DOHH2 (cell line): ENCODE data around the gene TMEM9B.

ENCODE experiments used
- H3F3A ChIP-seq: fragments of 200-600 bp; sonication (generic), shearing (Covaris generic); 2 replicates; pipeline ENCODE4 v1.6.0; 2016; ENCODE audit warnings: antibody characterized with exemption, mild to moderate bottlenecking; ENCODE audit not compliant: control insufficient read depth, insufficient read depth
- H3K27ac ChIP-seq: fragments of 200-600 bp; sonication (generic); 2 replicates; pipeline ENCODE4 v1.5.1; 2014; ENCODE audit warnings: low read depth, mild to moderate bottlenecking, low read length, moderate library complexity
- H3K27me3 ChIP-seq: fragments of 200-600 bp; sonication (generic); 2 replicates; pipeline ENCODE4 v1.6.1; 2014; ENCODE audit warnings: mild to moderate bottlenecking, low read length, mixed read lengths; ENCODE audit not compliant: control insufficient read depth
- H3K36me3 ChIP-seq: fragments of 200-600 bp; sonication (generic); 2 replicates; pipeline ENCODE4 v1.6.1; 2014; ENCODE audit warnings: mild to moderate bottlenecking, low read length, moderate library complexity, mixed read lengths; ENCODE audit not compliant: control insufficient read depth
- H3K4me1 ChIP-seq: fragments of 200-600 bp; sonication (generic); 2 replicates; pipeline ENCODE4 v1.6.1; 2014; ENCODE audit warnings: mild to moderate bottlenecking, low read length, mixed read lengths; ENCODE audit not compliant: control insufficient read depth
- H3K4me2 ChIP-seq: fragments of 200-600 bp; sonication (generic); 2 replicates; pipeline ENCODE4 v1.6.0; 2014; ENCODE audit warnings: mild to moderate bottlenecking, low read length, moderate library complexity
- H3K4me3 ChIP-seq: fragments of 200-600 bp; sonication (generic); 2 replicates; pipeline ENCODE4 v1.5.1; 2014; ENCODE audit warnings: mild to moderate bottlenecking, low read length, mixed read lengths
- H3K79me2 ChIP-seq: fragments of 200-600 bp; sonication (generic); 2 replicates; pipeline ENCODE4 v1.6.1; 2014; ENCODE audit warnings: mild to moderate bottlenecking, low read length, mixed read lengths; ENCODE audit not compliant: control insufficient read depth
- H3K9me2 ChIP-seq: fragments of 200-600 bp; sonication (generic); replicated peaks from 2 replicates; pipeline ENCODE4 v1.6.1; 2014; ENCODE audit warnings: mild to moderate bottlenecking, low read length, mixed read lengths; ENCODE audit not compliant: control insufficient read depth
- H3K9me3 ChIP-seq: fragments of 200-600 bp; sonication (generic); 2 replicates; pipeline ENCODE4 v1.6.1; 2014; ENCODE audit warnings: antibody characterized with exemption, low read length, mixed read lengths; ENCODE audit not compliant: control insufficient read depth, insufficient read depth
- H4K20me1 ChIP-seq: fragments of 200-600 bp; sonication (generic); 2 replicates; pipeline ENCODE4 v1.6.0; 2014; ENCODE audit warnings: low read depth, mild to moderate bottlenecking, antibody characterized with exemption, low read length, moderate library complexity; ENCODE audit not compliant: control insufficient read depth, insufficient read depth
- EZH2phosphoT487 ChIP-seq: fragments of 200-600 bp; sonication (generic); IDR thresholded peaks from 2 replicates; pipeline ENCODE4 v1.6.1; 2017; ENCODE audit warnings: borderline replicate concordance, mild to moderate bottlenecking, antibody characterized with exemption, low read length, moderate library complexity, mixed read lengths
- TF ChIP-seq, protein P1 (sequence below): fragments of 200-600 bp; sonication (generic); IDR thresholded peaks from one replicate; pipeline ENCODE4 v1.5.1; 2014; ENCODE audit warnings: antibody characterized with exemption, mild to moderate bottlenecking, low read depth, low read length; ENCODE audit not compliant: poor library complexity, severe bottlenecking

TMEM9B gene

DNA sequence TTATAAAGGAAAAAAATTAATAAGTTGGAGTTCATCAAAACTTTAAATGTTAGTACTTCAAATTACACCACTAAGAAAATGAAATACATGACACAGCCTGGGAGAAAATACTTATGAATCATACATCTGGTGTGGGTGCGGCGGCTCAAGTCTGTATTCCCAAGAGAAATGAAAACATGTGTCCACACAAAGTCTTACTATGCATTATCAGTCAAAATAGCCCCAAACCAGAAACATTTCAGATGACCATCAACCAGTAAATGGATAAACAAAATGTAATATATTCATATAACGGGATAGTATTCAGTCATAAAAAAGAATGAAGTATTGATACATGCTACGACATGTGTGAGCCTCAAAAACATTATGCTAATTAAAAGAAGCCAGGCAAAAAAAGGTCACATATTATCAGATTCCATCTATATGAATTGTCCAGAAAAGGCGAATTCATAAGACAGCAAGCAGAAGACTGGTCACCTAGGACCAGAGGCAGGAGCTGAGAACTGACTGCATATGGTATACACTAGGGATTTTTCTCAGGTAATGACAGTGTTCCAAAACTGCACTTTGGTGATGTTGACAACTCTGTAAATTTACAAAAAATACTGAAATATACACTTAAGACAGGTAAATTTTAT, 58.6 kb downstream of the TMEM9B start:
- H3K9me2 ChIP-seq, result no peaks in the 10 kb centered on the region
- no peaks in the 10 kb centered on the region for H3K36me3 ChIP-seq
- H3F3A ChIP-seq, result no peaks in the 10 kb centered on the region
- H3K27ac ChIP-seq, result no peak overlapping the region
- H4K20me1 ChIP-seq, result no peaks in the 10 kb centered on the region
- no peaks in the 10 kb centered on the region for H3K9me3 ChIP-seq
- no peaks in the 10 kb centered on the region for H3K27me3 ChIP-seq
- TF ChIP-seq, protein P1, sequence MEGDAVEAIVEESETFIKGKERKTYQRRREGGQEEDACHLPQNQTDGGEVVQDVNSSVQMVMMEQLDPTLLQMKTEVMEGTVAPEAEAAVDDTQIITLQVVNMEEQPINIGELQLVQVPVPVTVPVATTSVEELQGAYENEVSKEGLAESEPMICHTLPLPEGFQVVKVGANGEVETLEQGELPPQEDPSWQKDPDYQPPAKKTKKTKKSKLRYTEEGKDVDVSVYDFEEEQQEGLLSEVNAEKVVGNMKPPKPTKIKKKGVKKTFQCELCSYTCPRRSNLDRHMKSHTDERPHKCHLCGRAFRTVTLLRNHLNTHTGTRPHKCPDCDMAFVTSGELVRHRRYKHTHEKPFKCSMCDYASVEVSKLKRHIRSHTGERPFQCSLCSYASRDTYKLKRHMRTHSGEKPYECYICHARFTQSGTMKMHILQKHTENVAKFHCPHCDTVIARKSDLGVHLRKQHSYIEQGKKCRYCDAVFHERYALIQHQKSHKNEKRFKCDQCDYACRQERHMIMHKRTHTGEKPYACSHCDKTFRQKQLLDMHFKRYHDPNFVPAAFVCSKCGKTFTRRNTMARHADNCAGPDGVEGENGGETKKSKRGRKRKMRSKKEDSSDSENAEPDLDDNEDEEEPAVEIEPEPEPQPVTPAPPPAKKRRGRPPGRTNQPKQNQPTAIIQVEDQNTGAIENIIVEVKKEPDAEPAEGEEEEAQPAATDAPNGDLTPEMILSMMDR, result no peak
- no peak for TF ChIP-seq EZH2phosphoT487
- H3K4me3 ChIP-seq, result no peak overlapping the region
- peaks cover 17% of the 10 kb centered on the region for H3K4me1 ChIP-seq
- H3K4me2 ChIP-seq, result no peak overlapping the region
- H3K79me2 ChIP-seq, result no peaks in the 10 kb centered on the region

DNA sequence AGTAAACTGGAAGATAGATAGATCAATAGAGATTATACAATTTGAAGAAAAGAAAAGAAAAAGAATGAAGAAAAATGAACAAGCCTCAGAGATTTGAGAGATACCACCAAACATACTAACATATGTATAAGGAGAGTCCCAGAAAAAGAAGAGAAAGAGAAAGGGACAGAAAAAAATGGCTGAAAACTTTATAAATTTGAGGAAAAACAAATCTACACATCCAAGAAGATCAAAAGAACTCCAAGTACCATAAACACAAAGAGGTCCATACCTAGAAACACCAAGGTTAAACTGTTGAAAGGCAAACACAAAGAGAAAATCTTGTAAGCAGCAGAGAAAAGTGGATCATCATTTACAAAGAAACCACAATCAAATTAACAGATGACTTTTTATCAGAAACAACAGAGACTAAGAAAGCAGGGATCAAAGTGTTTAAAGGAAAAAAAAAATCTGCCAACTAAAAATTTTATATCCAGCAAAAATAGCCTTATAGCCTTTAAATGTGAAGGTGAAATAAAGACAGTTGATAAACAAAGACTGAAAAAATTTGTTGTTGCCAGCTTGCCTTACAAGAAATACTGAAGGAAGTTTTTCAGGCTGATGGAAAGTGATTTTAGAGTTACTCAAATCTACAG, 65.0 kb downstream of the TMEM9B start:
- Histone ChIP-seq H3K27me3 (no peaks in the 10 kb centered on the region), H3K4me2 (no peak overlapping the region), H3K9me2 (no peaks in the 10 kb centered on the region), H3K36me3 (no peaks in the 10 kb centered on the region), H3K27ac (no peak overlapping the region), H3K4me1 (no peaks in the 10 kb centered on the region), H3K9me3 (peaks cover 16% of the 10 kb centered on the region; the same call in 1 of the 2 replicates), H4K20me1 (no peaks in the 10 kb centered on the region), H3K4me3 (no peak overlapping the region), H3K79me2 (no peaks in the 10 kb centered on the region), H3F3A (no peaks in the 10 kb centered on the region)
- no peak for TF ChIP-seq EZH2phosphoT487
- TF ChIP-seq, protein P1, result no peak
